GM23338 (cell line): ENCODE data around the gene ARF6. TPM values are rescaled to one million over a fixed set of nuclear protein-coding genes. Genes with fewer than 3 reads are reported as not detected.
"Not testable (repeated sequence)": the region's sequence is repeated elsewhere in the genome, so short reads cannot be mapped to it uniquely, and the experiment has no call there.

ENCODE experiments used
- ATAC-seq: fragments of 200-7000 bp; cut with Tn5 transposase; 3 replicates; pipeline ENCODE4 v1.9.1; 2020
- DNase-seq: peaks from one replicate; pipeline ENCODE4 v3.0.0-alpha.2; 2015; ENCODE audit warnings: low spot score
- H2AFZ ChIP-seq: fragments of 200-600 bp; sonication (generic); 2 replicates; pipeline ENCODE4 v1.8.0; 2016; ENCODE audit warnings: antibody characterized with exemption, mild to moderate bottlenecking, moderate library complexity
- H3F3A ChIP-seq: fragments of 200-600 bp; sonication (generic); replicated peaks from 2 replicates; pipeline ENCODE4 v1.8.0; 2017; ENCODE audit warnings: antibody characterized with exemption, mixed run types, low read depth
- H3K27ac ChIP-seq: fragments of 200-600 bp; sonication (generic); 2 replicates; pipeline ENCODE4 v1.6.1; 2016; ENCODE audit warnings: low read depth
- H3K27me3 ChIP-seq: fragments of 200-600 bp; sonication (generic); 2 replicates; pipeline ENCODE4 v1.8.0; 2016; ENCODE audit warnings: mild to moderate bottlenecking, mixed run types, moderate library complexity; ENCODE audit not compliant: insufficient read depth
- H3K36me3 ChIP-seq: fragments of 200-600 bp; sonication (generic); 2 replicates; pipeline ENCODE4 v1.8.0; 2016; ENCODE audit warnings: mild to moderate bottlenecking; ENCODE audit not compliant: insufficient read depth
- H3K4me1 ChIP-seq: fragments of 200-600 bp; sonication (generic); 2 replicates; pipeline ENCODE4 v1.8.0; 2016; ENCODE audit warnings: mild to moderate bottlenecking, moderate library complexity; ENCODE audit not compliant: insufficient read depth
- H3K4me2 ChIP-seq: fragments of 200-600 bp; sonication (generic); 2 replicates; pipeline ENCODE4 v1.7.1; 2017; ENCODE audit warnings: mixed run types
- H3K4me3 ChIP-seq: fragments of 200-600 bp; sonication (generic); 2 replicates; pipeline ENCODE4 v1.6.1; 2016; ENCODE audit warnings: mixed run types
- H3K79me2 ChIP-seq: fragments of 200-600 bp; sonication (generic); replicated peaks from 2 replicates; pipeline ENCODE4 v1.8.0; 2017; ENCODE audit warnings: mild to moderate bottlenecking; ENCODE audit not compliant: insufficient read depth
- H3K9me2 ChIP-seq: fragments of 200-600 bp; sonication (generic); 2 replicates; pipeline ENCODE4 v1.8.0; 2017; ENCODE audit not compliant: insufficient read depth
- H4K20me1 ChIP-seq: fragments of 200-600 bp; sonication (generic); replicated peaks from 2 replicates; pipeline ENCODE4 v1.8.0; 2017; ENCODE audit warnings: mild to moderate bottlenecking; ENCODE audit not compliant: insufficient read depth
- H3K27ac Mint-ChIP-seq: 2 replicates; pipeline ENCODE4 v1.8.0; 2020; ENCODE audit warnings: inconsistent platforms, mild to moderate bottlenecking, moderate library complexity, mixed read lengths
- H3K27me3 Mint-ChIP-seq: 3 replicates; pipeline ENCODE4 v1.8.0; 2022; ENCODE audit warnings: low read depth, mild to moderate bottlenecking, moderate library complexity, mixed read lengths, inconsistent platforms; ENCODE audit not compliant: insufficient read depth, poor library complexity
- H3K36me3 Mint-ChIP-seq: 3 replicates; pipeline ENCODE4 v1.8.0; 2021; ENCODE audit warnings: low read depth, mild to moderate bottlenecking, inconsistent platforms, moderate library complexity, mixed read lengths
- H3K4me1 Mint-ChIP-seq: 3 replicates; pipeline ENCODE4 v1.8.0; 2020; ENCODE audit warnings: mild to moderate bottlenecking, inconsistent platforms, mixed read lengths
- H3K4me3 Mint-ChIP-seq: 3 replicates; pipeline ENCODE4 v1.8.0; 2021; ENCODE audit warnings: moderate library complexity, mild to moderate bottlenecking, inconsistent platforms, mixed read lengths
- H3K9me3 Mint-ChIP-seq: 3 replicates; pipeline ENCODE4 v1.8.0; 2020; ENCODE audit warnings: moderate library complexity, mild to moderate bottlenecking, inconsistent platforms, mixed read lengths
- CREB1 ChIP-seq: fragments of 250-450 bp; sonication (Bioruptor Pico); IDR thresholded peaks from 2 replicates; pipeline ENCODE4 v1.5.0; 2020; ENCODE audit warnings: low read depth, mild to moderate bottlenecking, moderate library complexity
- ETS1 ChIP-seq: IDR thresholded peaks from 2 replicates; pipeline ENCODE4 v1.6.1; 2016; ENCODE audit warnings: antibody characterized with exemption
- EZH2 ChIP-seq: fragments of 200-600 bp; sonication (generic); IDR thresholded peaks from one replicate; pipeline ENCODE4 v1.8.0; 2017; ENCODE audit warnings: antibody characterized with exemption, mild to moderate bottlenecking, low read depth; ENCODE audit not compliant: unreplicated experiment
- JUNB ChIP-seq: IDR thresholded peaks from one replicate; pipeline ENCODE4 v1.6.1; 2016; ENCODE audit warnings: antibody characterized with exemption; ENCODE audit not compliant: unreplicated experiment
- NANOG ChIP-seq: IDR thresholded peaks from 2 replicates; pipeline ENCODE4 v1.6.1; 2016; ENCODE audit warnings: antibody characterized with exemption, borderline replicate concordance
- POLR2AphosphoS5 ChIP-seq: IDR thresholded peaks from 2 replicates; pipeline ENCODE4 v1.6.1; 2016; ENCODE audit warnings: antibody characterized with exemption, low read depth
- STAT1 ChIP-seq: IDR thresholded peaks from one replicate; pipeline ENCODE4 v1.6.1; 2016; ENCODE audit warnings: antibody characterized with exemption; ENCODE audit not compliant: unreplicated experiment
- ZNF331 ChIP-seq: fragments of 250-450 bp; sonication (Bioruptor Pico); IDR thresholded peaks from 2 replicates; pipeline ENCODE4 v1.5.0; 2020; ENCODE audit warnings: low read depth, mild to moderate bottlenecking, moderate library complexity
- ZNF462 ChIP-seq: fragments of 250-450 bp; sonication (Bioruptor Pico); IDR thresholded peaks from 2 replicates; pipeline ENCODE4 v1.5.0; 2020; ENCODE audit warnings: mild to moderate bottlenecking, moderate library complexity
- polyA plus RNA-seq: library from polyadenylated mRNA; unstranded; fragments of >200 nt; fragmentation: Nextera tagmentation; extraction: Ambion mirVana; gene quantifications from 2 replicates; pipeline ENCODE4 v1.2.1, GENCODE V29; 2016
- total RNA-seq: library from RNA; depleted of rRNA; stranded (reverse); fragments of >200 nt; shearing (Covaris generic); gene quantifications from 2 replicates; pipeline ENCODE4 v1.2.3, GENCODE V29; 2014
- TF ChIP-seq, protein P1 (sequence below): IDR thresholded peaks from one replicate; pipeline ENCODE4 v1.6.1; 2018; ENCODE audit warnings: antibody characterized with exemption; ENCODE audit not compliant: unreplicated experiment

The ARF6 gene
- total and polyA plus RNA-seq, 2 experiments from 2014 or later = 47.8 to 73.1 TPM

DNA sequence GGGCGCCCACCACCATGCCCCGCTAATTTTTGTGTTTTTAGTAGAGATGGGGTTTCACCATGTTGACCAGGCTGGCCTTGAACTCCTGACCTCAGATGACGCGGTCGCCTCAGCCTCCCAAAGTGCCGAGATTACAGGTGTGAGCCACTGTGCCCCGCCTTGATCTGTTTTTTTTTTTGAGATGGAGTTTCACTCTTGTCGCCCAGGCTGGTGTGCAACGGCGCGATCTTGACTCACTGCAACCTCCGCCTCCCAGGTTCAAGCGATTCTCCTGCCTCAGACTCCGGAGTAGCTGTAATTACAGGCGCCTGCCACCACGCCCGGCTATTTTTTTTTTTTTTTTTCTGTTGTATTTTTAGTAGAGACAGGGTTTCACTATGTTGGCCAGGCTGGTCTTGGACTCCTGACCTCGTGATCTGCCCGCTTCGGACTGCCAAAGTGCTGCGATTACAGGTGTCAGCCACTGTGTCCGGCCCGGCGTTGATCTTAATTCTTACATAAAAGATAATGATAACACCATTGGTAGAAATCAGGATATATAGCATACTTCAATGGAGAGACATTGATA, 9.9 kb downstream of the ARF6 start:
- H3K4me3 Mint-ChIP-seq, H3K4me3 ChIP-seq, H3K27me3 ChIP-seq, H3K36me3 Mint-ChIP-seq, H3K27ac Mint-ChIP-seq, H3K27ac ChIP-seq, H4K20me1 ChIP-seq, ATAC-seq, H3K9me3 Mint-ChIP-seq, H2AFZ ChIP-seq, DNase-seq, H3K79me2 ChIP-seq, H3K4me2 ChIP-seq, H3K4me1 ChIP-seq, H3F3A ChIP-seq, H3K27me3 Mint-ChIP-seq, H3K9me2 ChIP-seq, H3K36me3 ChIP-seq: not testable (repeated sequence)
- peaks cover 12% of the 10 kb centered on the region for H3K4me1 Mint-ChIP-seq

DNA sequence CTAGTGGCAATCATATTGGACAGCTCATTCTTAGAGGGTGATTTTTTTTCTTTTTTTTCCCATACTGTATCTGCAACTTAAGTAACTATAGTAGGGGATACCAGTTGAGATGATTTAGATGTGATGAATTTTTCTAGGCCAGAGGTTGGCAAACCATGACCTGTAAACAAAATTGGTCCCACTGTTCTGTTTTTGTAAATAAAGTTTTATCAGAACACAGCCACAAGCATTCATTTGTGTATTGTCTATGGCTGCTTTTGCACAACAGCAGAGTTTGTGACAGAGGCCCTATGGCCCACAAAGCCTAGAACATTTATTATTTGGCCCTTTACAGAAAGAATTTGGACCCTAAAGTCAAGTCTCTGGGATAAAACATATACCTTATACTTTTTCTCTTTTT, 11.4 kb downstream of the ARF6 start:
- Mint-ChIP-seq H3K4me3 (no peak overlapping the region), H3K27ac (no peak overlapping the region), H3K4me1 (peaks cover 10% of the 10 kb centered on the region), H3K27me3 (no peaks in the 10 kb centered on the region), H3K36me3 (no peaks in the 10 kb centered on the region), H3K9me3 (no peaks in the 10 kb centered on the region)
- Histone ChIP-seq H4K20me1 (no peaks in the 10 kb centered on the region), H3K4me2 (no peak overlapping the region), H3K27ac (no peak overlapping the region), H2AFZ (no peak overlapping the region), H3K4me3 (no peak overlapping the region), H3K79me2 (no peaks in the 10 kb centered on the region), H3K36me3 (no peaks in the 10 kb centered on the region), H3K9me2 (no peaks in the 10 kb centered on the region), H3K27me3 (no peaks in the 10 kb centered on the region), H3F3A (no peaks in the 10 kb centered on the region), H3K4me1 (no peaks in the 10 kb centered on the region)
- ATAC-seq = no peak
- no peak for DNase-seq
- TF ChIP-seq NANOG (no peak), ZNF462 (no peak), POLR2AphosphoS5 (no peak), ETS1 (no peak), STAT1 (no peak), JUNB (no peak), ZNF331 (no peak), EZH2 (no peak), CREB1 (no peak)
- TF ChIP-seq, protein P1, sequence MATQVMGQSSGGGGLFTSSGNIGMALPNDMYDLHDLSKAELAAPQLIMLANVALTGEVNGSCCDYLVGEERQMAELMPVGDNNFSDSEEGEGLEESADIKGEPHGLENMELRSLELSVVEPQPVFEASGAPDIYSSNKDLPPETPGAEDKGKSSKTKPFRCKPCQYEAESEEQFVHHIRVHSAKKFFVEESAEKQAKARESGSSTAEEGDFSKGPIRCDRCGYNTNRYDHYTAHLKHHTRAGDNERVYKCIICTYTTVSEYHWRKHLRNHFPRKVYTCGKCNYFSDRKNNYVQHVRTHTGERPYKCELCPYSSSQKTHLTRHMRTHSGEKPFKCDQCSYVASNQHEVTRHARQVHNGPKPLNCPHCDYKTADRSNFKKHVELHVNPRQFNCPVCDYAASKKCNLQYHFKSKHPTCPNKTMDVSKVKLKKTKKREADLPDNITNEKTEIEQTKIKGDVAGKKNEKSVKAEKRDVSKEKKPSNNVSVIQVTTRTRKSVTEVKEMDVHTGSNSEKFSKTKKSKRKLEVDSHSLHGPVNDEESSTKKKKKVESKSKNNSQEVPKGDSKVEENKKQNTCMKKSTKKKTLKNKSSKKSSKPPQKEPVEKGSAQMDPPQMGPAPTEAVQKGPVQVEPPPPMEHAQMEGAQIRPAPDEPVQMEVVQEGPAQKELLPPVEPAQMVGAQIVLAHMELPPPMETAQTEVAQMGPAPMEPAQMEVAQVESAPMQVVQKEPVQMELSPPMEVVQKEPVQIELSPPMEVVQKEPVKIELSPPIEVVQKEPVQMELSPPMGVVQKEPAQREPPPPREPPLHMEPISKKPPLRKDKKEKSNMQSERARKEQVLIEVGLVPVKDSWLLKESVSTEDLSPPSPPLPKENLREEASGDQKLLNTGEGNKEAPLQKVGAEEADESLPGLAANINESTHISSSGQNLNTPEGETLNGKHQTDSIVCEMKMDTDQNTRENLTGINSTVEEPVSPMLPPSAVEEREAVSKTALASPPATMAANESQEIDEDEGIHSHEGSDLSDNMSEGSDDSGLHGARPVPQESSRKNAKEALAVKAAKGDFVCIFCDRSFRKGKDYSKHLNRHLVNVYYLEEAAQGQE = no peak
